GM19372 (cell line): ENCODE measurements around the gene MAN2A2.
"Not testable (repeated sequence)": the region's sequence is repeated elsewhere in the genome, so short reads cannot be mapped to it uniquely, and the experiment has no call there.

ENCODE experiments used
- ATAC-seq: cut with Tn5 transposase; IDR thresholded peaks from one replicate; pipeline ENCODE4 v1.9.1; 2021; ENCODE audit warnings: mild to moderate bottlenecking, low read depth, moderate library complexity; ENCODE audit not compliant: unreplicated experiment

The MAN2A2 gene

GRCh38 chr15:90915808-90916440, 12.8 kb downstream of the MAN2A2 start:
- no peak for ATAC-seq

DNA sequence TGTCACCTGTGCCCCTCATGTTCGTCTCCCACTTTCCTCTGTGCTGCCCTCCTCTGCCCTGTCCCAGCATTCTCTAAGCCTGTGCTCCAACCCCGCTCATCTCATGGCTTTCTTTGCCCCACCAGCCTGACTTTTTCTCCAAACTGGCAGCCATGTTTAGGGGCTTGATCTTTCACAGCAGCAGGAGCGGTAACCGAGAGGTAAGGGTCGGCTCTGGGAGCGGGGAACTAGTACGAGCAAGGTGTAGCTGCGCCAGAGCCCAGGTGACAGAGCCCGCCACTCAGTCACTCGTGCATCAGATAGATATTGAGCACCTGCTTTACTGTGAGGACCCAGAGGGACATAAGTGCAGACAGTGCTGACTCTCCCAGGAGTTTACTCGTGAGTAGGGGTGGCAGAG, 13.4 kb downstream of the MAN2A2 start:
- ATAC-seq: no peak

- no peak for ATAC-seq
Observed at GRCh38 chr15:90917569-90917968, 14.5 kb downstream of the MAN2A2 start.

DNA sequence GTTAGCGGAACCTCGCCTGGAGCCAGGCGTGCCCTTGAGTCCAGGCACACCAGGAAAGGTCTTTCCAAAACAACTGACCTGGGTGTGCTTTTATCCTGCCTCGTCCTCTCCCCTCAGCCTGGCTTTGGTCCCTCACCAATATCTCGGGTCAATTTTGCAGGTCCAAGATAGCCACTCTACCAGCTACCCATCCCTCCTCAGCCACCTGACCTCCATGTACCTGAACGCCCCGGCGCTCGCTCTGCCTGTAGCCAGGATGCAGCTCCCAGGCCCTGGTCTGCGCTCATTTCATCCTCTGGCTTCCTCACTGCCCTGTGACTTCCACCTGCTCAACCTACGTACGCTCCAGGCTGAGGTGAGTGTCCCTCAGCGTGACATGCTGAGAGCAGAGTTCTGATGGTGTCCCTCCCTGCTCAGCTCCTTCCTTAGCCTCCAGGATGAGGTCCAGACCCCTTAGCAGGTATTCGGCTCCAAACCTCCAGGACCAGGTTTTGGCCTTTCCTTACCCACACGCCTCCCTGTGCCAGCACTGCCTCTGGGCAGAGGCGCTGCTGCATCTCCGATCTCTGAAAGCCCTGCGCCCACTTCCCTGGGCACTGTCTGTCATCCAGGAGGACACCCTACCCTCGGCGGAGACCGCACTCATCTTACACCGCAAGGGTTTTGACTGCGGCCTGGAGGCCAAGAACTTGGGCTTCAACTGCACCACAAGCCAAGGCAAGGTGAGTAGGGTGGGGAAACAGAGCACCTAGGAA, 15.1 kb downstream of the MAN2A2 start:
- no peak for ATAC-seq

GRCh38 chr15:90918835-90919234, 15.7 kb downstream of the MAN2A2 start:
- no peak for ATAC-seq

GRCh38 chr15:90921887-90922286, 18.8 kb downstream of the MAN2A2 start:
- no peak for ATAC-seq

DNA sequence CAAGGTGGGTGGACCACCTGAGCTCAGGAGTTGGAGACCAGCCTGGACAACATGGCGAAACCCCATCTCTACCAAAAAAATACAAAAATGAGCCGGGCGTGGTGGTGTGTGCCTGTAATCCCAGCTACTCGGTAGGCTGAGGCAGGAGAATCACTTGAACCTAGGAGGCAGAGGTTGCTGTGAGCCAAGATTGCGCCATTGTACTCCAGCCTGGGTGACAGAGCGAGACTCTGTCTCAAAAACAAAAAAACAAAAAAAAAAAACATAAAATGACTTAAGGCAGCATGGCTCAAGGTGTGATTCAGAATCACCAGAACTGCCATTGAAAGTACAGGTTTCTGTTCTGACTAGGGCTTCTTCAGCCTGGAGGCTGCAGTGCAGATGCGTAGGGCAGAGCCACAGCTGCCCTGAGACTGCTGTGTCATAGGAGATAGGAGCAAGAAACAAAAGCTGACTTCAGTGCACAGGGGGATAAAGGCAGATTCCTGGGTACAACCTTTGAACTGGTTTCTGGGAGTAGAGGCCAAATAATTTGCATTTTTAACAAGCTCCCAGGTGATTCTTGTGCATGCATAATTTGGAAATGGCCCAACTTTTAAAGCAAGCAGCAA, 19.7 kb downstream of the MAN2A2 start:
- ATAC-seq: peak; percentile 64

GRCh38 chr15:90924375-90924774, 21.3 kb downstream of the MAN2A2 start:
- peak; percentile 68 for ATAC-seq

- ATAC-seq: not testable (repeated sequence)
Observed at GRCh38 chr15:90926766-90927165, 23.7 kb downstream of the MAN2A2 start.

- ATAC-seq: not testable (repeated sequence)
Observed at GRCh38 chr15:90928106-90928505, 25.0 kb downstream of the MAN2A2 start.

GRCh38 chr15:90929246-90930019, 26.3 kb downstream of the MAN2A2 start:
- no peak for ATAC-seq

DNA sequence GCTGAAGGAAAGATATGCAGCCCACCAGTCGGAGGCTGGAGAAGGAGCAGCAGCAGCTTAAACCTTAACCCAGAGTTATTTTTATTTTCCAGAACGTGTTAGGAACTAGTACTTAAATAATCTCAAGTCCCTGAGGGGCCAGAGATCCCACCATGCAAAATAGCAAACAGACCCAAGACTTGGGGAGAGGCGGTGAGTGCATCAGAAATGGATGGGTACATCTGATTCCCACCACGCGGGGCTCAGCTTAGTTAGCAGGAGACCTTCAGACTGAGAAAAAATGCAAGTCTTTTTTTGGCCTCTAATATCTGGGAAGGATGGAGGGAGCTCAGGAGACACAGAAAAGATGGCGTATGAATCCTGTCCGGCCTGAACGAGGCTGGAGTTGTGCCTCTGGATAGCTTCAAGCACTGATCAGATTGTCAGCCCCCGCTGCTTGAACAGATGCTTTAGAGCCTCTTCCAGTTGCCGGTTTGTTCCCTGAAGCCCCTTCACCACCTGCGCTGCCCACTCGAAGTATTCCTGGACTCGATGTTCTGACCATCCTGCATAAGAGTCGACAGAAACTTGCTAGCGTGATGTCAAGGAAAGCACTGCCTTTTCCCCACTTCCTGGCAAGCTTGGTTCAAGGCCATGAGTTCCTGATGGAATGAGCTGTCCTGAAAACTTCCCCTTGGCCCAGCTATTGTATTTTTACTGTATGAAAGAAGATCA, 27.9 kb downstream of the MAN2A2 start:
- ATAC-seq: no peak

DNA sequence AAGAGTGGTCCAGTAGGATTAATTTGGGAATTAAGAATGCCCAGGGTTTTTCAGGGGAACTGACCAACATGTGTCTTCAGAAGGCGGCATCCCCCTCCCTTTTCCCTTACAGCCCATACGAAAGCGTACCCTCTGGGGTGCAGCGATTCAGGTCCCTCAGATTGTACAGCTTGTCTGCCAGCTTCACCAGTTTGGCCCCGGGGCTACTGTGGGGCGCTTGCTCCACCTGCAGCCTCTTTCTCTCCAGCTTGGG, 28.4 kb downstream of the MAN2A2 start:
- no peak for ATAC-seq

DNA sequence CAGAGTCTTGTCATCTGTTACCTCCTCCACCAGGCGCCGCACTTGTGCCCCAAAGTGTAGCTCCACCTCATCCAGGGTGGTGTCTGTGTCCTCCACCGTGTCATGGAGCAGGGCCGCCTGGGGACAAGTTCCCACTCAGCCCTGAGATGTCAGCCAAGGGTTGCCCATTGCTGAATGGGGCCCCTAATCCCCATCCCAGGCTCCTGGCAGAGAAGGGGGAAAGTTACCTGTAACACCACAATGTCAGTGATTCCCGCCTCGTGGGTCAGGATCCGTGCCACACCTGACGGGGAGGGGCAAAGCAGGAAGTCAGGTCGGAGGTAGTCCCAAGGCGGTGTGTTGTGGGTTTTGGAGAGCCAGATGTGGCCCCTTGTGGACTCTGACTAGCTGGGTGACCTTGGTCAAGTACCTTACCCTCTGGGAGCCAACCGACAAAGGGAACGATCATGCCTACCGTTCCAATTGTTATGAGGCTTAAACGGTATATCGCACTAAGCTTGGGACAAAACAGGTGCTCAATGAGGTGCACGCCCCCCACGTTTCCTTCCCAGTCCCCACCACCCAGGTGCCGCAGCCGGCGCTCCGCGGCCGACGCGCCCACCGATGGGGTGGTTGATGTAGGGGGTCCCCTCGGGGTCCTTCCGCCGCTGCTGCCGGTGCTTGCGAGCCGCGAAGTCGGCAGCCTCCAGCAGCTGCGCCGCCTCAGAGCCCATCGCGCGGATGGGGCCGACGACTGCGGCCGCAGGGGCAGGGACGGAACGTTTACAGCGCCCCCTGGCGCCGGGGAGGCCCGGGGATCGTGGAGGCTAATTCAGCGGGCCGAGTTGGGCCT, 28.9 kb downstream of the MAN2A2 start, which contains the start of gene HDDC3:
TSS of gene HDDC3 (minus strand) at position 722 of the 832 bp plus-strand sequence. CDS start at position 713, 9 bp downstream.
- ATAC-seq: peak; percentile 46

GRCh38 chr15:90932660-90932991, 29.5 kb downstream of the MAN2A2 start:
- no peak for ATAC-seq

DNA sequence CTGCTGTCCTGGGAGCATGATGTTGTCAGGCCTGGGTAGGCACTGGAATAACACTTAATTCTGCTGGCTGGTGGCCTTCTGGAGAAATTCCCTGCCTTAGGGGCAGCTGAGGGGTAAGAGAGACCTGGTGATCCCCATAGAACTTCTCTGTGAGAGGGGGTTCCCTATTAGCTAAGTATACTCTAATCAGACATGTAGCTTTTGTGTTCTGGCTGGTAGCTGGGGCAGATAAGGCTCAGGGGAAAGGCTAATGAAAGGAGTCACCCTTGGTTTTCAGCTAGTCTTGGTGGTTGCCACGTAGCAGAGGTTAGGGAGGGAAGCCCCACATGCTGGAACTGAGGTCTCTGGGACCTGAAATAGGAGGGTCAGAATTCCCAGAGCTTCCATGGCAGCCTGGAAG, 30.2 kb downstream of the MAN2A2 start:
- no peak for ATAC-seq

DNA sequence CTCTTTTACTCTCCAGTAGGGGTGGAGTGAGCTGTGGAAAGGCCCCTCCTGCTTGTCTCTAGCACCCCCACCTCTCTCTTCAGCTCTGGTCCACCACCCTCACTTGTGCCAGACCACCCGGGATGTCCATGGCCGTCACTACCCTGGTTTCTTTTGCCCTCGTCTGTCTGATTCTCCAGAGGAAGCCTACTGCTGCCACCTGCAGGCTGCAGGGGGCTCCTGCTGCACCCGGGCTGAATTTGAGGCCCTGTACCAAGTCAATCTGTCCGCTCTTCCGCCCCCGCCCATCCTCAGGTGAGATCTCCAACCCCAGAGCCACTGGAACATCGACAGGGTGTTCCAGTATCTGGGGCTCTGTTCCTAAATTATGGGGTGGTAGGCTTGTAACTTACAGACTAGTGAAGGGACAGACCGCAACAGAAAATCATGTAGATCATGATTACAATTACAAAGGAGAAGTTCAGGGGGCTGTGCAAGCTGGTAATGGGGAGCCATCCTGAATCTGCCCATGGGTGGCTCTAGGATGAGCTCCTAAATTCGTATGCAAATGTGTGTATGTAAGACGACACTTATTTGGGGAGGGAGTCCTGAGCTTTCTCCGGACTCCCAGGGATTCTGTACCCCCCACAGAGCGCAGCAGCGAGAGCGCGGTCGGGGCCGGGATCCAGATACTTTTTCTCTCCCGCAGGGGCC, 31.3 kb downstream of the MAN2A2 start:
- ATAC-seq: no peak

DNA sequence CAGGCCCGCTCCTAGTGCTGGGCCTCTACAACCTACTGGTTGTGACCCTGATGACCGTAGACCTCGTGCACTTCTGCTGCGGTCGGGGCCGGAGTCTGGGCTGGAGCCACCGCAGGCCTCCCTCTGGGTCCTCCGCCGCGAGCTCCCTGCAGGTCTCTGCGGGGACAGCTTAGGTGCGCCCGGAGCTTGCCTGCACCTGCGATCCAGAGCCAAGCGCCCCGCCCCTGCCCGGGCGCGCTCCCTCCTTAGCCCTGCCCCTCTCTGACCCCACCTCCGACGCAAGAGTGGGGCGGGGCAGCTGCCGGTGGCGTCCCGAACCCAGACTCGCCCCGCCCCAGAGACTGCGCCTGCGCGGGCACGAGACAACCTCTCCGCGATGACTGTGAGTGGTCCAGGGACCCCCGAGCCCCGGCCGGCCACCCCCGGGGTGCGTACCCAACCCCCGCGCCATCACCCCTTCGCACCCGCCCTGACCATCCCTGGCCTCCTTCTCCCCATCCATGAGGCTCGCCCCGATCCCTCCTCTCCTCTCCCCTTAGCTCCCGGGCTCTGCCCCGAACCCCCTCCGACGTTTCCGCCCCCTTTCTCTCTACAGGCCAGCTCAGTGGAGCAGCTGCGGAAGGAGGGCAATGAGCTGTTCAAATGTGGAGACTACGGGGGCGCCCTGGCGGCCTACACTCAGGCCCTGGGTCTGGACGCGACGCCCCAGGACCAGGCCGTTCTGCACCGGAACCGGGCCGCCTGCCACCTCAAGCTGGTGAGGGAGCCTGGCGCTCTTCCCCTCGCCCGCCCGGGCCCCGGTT, 32.0 kb downstream of the MAN2A2 start, which contains the start of gene UNC45A:
TSS of gene UNC45A (plus strand) at position 337 of the 803 bp plus-strand sequence. CDS start at position 377, 40 bp downstream.
- ATAC-seq: peak; percentile 56
